Measurements from ENCODE around the gene ITGA6.

DNA sequence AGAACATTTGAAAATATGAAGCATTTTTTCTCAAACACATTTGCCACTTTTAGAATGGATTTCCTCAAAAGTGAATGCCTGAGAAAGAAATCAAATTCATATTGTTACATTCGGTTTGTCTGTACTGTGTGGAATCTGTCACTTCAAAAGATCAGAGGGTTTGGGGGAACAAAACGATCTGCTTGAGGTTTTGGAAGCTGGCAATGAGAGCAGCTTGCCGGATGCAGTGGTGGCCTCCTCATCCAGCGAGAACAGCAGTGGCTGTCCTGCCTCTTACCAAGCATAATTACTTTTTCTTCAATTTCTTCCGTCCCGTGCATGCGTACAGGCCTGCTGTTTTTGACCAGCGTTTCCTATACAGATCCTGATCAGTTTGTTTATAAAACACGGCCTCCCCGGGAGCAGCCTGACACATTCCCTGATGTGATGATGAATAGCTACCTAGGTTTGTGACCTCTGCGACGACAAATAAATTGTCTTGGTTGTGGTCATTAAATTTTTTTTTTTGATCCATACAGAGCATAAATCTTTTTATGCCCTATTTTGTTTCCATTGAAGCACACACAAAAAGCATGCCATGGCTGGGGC is 45.2 kb downstream of the ITGA6 start:
- TF ChIP-seq POLR2A (IDR thresholded peaks at IDR 0.05; ENCODE audit: low read length) (no peak), GATA1 (IDR thresholded peaks at IDR 0.05; ENCODE audit: low read depth, low read length) (no peak)

All from erythroblast (primary cell).